NCI-H2171 treated with DMSO at 0.1 percent for 48 hours (cell line): ENCODE measurements around the gene TMEM255B.

Experiments used
- DNase-seq: peaks from one replicate; lab custom pipeline; 2025; lab: John Stamatoyannopoulos, UW

The TMEM255B gene

DNA sequence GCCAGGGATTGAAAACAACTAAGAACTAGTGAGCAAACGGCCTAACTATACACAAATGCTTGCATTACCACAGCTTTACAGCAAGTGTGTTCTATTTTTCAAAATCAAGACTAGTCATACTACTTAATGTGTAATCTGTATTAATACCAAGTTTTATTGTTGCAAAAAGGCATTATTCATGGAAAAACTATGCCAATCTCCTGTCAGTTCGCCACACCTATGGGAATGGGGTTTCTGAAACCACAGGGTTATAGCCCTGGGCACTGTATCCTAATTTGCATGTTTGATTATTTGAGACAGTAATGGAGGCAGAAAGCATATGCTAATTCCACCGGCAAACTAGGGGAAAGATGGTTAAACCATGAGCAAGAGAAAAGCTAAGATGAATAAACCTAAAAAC lies 90.5 kb downstream of the TMEM255B start:
- DNase-seq, result no peak

DNA sequence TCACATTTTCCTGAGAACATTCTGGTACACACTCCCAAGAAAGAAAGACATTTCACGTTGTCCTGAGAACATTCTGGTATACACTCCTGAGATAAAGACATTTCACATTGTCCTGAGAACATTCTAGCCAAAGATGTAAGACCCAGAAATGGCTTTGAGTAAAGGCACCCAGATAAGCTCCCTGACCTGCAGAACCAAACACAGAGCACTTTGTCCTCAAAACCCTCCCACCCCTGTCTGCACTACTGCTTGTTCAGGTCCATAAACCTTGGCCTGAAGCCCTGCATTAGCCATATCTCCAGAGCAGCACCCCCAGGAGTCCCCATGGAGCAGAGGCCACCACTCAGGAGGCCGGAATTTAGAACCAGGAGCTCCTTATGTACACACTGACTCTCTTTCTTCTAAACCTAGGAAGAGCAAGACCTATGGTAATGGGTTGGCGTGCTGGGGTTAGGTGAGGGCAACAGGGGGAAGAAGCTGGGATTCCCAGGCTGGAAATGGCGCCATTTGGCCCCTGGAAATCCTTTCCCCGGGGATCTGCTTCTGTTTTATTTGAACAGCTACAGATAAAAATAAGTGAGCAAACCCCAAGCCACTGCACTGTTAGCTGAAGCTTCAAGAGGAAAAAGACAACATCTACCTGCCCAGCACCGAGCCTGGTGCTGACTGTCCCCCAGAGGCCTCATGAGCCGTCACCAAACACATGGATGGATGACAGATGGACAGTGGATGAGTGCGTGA lies 91.1 kb downstream of the TMEM255B start:
- DNase-seq, result no peak

DNA sequence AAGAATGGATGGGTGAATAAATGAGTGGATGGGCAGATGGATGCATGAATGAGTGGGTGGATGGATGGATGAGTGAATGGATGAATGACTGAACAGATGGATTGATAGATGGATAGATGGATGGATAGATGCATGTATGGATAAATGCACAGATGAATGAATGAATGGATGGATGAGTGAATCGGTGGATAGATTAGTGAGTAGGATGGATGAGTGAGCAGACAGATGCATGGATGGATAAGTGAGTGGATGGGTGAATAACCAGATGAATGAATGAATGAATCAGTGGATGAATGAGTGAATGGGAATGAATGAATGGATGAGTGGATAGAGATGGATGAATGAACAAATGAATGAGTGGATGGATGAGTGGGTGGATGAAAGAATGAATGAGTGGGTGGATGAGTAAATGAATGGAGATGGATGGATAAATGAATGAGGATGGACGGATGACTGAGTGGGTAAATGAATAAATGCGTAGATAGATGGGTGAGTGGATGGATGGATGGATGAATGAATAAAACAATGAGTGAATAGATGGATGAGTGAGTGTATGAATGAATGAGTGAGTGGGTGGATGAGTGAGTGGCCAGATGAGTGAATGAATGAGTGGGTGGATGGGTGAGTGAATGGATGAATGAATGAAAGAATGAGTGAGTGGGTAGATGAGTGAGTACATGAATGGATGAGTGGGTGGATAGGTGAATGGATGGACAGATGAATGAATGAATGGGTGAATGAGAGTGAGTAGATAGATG lies 91.9 kb downstream of the TMEM255B start:
- DNase-seq, result no peak

DNA sequence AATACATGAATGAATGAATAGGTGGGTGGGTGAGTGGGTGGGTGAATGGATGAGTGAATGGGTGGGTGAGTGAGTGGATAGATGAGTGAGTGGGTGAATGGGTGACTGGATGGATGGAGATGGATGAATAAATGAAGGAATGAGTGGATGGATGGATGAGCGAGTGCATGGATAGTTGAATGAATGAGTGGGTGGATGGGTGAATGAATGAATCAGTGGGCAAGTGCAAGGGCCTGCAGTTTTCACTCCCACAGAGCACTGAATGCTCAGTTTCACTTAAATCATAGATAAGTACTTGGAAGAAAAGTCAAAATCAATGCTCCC lies 92.4 kb downstream of the TMEM255B start:
- DNase-seq, result no peak

DNA sequence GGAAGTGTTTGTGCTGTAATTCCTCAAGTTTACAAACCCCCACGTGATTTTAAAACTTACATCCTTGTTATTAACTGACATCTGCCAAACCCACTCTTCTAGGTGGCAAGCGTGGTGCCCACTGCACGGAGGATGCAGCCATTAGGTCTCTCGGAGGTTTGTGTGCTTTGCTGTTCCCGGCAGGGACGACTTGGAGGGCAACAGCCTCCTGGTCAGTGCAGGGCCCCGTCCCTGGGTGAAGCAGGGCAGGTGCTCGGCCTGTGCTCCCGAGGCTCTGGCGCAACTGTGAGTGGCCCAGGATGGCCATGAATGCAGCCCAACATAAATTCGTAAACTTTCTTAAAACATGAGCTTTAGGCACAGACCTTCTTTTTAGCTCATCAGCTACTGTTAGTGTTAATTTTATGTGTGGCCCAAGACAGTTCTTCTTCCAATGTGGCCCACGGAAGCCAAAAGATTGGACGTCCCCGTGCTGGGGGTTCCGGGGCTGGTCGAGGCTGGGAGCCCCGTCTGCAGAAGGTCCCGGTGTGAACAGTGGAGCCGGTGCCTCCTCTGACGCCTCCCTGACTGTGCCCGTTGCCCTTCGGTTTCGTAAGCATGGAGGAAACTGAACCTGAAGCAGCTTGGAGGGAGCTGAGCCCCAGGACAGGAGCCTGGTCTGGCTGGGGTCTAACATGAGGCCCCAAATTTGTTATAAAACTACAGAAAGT lies 93.0 kb downstream of the TMEM255B start:
- DNase-seq, result no peak

DNA sequence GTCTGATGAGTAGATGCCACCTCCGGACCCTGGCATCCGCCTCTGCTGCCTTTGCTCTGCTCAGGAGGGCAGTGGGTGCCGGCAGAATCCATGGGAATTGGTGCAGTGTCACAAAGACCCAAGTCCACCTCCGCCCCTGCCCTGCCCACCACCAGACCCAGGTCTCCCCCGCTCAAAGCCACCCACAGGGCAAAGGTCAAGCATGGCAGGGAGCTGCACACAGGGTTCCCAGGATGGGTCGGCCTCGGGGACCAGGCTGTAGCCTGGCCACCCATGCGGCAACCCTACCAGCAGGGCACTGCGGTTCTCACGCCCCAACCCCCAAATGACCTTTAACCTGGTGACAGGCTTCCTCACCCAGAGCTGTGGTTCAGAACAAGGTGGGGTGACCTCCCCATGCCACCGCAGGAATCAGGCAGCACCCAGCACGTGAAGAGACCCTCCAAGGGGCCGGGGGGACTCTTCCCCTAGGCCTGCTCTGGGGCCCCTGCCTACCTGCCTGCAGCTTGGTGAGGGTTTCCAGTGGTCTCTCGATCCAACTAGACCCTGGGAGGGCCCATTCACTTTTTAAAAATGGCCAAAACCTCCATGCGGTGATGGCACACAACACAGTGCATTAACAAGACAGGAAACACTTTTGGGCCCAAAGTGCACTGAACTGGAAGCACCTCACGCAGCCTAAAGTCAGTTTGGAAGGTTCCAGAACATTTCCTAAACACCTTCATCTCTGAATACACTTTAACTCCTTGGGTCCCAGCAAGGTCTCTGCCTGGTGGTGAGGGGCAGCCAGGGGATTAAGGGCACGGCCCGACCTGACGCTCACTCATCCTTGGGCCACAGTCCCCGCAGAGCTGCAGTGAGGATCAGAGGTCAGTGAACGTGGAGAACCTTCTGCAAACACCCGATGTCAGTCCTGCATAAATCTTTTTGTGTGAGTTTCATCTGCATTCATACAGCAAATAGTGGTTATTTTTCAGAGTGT lies 93.8 kb downstream of the TMEM255B start:
- no peak for DNase-seq

DNA sequence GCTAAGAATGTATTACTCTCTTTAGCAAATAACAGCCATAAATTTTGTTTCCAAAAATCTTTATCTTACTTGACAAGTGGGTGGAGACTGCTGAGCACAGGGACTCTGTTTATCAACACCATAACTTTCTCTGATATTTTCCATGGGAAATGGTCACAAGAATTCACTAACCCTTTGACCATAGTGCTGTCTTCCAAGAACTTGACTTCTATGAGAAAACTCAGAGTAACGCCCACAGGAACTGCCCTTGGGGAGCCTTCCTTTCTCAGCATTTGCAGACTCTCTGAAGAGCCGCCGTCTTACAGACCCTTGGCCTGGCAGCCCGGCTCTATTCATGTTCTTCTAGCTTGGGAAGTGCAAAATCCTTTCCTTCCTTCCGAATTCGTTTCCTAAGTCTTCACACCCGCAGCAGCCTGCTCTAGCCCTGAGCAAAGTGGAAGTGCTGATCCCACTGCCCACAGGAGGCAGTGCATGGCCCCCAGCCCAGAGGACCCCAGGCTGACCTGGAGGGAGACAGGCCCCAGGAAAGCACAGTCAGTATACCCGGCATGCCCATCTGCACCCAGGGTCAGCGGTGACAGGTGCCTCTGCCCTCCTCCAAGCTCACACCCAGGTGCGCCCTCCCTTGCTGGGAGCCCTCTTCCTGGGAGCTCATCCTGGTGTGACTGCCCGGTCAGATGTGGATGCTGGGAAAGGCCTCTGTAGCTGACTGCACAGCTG lies 94.7 kb downstream of the TMEM255B start:
- DNase-seq, result no peak

DNA sequence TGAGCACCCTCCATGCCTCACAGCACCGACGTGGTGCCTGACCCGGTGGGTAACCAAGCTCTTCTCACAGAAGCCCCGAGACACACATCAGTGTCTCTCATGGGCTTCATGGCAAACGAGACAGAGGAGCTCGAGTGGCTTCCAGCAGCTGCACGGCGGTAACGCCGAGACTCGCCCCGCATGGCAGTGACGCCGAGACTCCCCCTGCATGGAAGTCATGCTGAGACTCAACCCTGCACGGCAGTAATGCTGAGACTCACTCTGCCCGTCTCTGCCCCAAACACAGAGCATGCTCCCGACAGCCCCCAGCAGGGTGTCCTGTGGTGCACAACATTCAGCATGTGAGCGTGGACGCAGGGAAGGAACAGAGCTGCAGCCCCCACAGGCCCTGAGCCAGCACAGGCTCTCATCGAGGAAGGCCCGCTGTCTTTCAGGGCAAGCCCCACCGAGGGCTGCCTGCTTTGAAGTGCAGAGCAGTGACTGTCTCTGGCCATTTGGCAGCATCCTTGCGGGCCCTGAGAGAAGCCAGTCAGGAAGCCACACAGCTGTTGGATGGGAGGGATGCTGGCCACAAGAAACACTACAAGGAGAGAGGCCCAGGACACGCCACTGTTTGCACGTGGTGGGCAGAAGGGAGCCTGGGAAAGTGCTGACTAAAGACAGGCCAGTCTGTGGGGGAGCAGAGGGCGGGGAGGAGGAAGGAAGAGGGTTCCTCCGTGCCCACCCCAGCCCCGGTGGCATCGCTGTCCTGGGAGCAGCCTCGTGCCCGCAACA lies 95.4 kb downstream of the TMEM255B start:
- no peak for DNase-seq

DNA sequence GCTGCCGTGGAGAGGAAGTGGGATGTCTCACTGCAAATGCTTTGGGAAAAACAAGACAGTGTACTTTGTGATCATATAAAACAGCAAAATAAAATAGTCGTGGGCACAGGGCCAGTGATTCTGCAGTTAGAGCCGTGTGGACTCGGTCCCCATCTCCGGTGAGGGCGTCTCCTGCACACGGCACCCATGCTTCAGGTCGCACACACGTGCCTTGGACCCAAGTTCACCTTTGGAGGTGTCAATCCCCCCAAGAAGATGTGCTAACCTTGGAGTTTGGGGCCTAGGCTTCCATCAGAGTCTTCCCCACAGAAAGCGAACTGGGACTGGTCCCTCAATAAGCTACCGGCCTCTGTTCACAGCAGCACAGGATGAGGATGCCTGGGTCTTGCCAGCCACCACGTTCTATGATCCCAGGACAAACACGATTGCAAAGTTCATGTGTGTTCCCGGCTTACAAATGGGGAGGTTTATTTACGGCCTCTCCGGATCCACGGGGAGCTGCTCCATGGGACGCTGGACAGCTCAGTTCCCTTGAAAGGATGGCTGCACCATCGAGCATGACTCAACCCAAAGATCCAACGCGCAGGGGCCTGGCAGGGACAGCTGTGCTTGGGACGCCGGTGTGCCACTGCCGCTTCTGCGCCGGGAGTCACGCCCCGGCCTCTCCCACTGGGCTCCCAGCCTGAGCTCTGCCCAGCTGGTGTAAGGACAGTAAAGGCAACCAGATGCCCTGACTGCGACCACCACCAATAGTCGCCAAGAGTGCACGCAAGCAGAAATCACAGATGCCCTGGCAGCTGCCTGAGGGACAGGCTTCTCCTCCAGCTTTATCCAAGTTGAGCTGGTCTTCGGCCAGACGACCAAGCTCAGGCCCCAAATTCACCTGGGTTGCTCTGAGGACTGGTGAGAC lies 96.2 kb downstream of the TMEM255B start:
- DNase-seq, result no peak

DNA sequence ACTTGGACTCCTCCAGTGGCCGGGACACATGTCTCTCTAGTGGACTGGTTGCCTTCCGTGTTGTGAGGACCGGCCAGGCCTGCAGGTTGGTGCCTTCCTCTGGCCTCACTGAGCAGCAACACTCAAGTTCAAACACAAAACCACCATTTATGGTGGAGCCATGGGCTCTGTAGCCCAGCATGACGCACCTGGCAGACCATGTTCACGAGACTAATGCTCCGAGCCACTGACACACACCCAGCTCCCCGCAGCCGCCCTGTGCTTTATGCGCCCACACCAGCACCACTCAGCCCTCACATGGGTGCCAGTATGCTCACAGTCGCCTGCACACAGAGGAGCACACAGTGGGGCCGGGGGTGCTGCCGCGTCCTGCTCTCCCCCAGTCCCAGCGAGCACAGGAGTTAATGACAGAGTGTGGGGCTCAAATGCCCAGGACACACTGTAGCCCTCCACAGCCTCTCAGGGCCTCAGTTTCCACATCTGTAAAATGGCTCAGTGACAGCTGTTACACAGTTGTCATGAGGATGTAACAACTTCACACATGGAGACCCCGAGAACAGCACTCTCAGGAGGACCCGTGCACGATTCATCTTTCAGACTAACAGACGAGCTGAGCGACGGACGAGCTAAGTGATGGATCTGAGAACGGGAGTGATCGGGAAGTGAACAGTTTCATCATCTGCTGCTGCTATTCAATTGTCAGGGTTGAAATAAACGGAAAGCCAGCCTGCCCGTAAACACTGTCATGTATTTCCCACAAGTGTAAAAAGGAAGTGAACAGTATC lies 97.1 kb downstream of the TMEM255B start:
- DNase-seq, result no peak

DNA sequence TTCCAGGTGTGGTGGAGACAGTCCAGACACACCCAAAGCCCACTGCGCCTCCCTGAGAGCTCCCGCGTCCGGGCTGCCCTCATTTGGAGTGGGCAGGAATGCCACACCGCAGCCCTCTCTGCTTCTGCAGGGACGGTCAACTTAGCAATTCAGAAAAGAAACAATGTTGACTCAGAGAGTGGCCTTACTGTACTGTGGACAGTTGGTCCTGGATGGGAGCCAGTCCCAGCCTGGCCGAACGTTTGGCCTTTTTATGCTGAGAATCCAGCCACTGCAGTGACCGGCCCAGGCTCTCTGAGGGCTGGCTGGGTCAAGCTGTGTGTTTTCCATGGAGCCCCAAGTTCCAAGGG lies 97.7 kb downstream of the TMEM255B start:
- no peak for DNase-seq

DNA sequence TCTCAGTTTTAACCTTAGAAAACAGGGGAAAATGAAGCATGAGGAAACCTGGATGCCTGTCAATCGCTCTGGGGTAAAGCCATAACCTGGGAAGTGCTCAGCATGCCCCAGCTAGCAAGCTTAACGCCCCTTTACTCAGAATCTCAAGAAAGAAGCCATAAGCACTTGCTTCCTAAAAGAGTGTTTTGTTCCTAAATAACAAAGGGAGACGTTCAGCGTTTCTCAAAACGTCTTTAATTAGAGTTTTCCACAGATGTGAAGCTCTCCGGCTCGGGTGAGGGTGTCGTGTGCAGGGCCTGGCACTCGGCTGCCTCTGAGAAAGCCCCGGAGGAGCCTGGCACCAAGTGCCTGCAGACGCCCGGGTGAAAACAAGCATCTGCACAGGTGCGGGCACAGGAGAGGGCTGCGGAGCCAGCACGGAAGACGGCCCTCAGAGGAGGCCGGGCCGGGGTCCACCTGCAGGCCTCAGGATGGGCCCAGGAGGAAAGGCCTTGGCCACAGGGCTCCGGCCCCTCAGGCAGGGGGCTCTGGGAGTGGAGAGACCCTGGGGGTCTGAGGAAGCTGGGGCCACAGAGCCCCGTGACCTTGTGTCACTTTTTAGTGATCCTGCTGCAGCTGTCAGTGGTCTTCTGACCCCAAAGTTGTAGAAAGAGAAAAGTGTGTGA lies 98.6 kb downstream of the TMEM255B start:
- no peak for DNase-seq

DNA sequence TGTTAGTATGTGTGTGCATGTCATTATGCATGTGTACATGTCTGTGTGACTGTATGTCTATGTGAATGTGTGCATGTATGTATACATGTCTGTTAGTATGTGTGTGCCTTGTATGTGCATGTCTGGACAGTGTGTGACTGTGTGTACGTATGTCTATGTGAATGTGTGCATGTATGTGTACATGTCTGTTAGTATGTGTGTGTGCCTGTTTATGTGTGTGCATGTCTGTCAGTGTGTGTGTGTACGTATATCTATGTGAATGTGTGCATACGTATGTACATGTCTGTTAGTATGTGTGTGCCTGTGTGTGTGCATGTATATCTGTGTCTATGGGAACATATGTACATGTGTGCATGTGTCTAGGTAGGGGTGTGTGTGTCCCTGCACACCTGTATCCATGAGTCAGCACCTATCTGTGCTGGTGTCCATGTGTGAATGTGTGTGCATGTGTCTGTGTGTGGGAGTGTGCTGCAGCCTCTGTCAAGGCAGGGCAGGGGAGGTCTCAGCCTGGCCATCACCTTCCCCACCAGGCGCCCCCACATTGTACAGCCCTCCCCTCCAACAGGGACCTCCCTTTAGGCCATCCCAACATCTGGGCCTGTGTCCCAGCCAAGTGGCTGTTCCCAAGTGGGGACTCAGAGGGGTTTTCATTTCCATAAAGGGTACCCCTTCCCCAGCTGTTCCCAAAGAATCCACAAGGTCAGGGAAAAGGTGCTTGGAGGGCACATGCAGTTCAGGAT lies 100.5 kb downstream of the TMEM255B start:
- DNase-seq, result no peak

DNA sequence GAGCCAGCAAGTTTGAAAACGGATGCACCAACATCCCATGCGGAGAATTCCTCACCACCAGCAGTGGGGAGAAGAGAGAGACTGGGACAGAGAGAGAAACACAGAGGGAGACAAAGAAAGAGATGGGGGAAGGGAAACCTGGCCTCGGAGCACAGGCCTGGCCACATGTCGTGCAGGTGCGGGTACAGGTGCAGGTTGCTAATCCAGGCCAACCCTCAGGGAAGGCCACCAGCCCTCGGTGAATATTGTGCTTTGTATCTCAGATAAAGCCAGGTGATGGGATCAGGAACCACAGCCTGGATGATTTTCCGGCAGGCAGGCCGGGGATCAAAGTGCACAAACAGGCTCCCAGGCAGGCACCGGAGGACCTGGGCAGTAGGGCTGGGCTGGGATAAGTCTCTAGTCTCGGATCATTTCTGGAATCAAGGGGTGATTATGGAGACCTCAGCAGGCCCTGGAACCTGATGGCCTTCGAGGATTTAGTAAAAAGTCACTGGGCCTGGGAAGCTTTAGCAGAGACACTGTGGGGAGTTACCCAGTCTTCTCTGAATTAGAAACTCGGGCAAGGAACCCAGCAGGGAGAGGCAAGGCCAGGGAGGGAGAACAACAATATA lies 101.1 kb downstream of the TMEM255B start:
- no peak for DNase-seq

DNA sequence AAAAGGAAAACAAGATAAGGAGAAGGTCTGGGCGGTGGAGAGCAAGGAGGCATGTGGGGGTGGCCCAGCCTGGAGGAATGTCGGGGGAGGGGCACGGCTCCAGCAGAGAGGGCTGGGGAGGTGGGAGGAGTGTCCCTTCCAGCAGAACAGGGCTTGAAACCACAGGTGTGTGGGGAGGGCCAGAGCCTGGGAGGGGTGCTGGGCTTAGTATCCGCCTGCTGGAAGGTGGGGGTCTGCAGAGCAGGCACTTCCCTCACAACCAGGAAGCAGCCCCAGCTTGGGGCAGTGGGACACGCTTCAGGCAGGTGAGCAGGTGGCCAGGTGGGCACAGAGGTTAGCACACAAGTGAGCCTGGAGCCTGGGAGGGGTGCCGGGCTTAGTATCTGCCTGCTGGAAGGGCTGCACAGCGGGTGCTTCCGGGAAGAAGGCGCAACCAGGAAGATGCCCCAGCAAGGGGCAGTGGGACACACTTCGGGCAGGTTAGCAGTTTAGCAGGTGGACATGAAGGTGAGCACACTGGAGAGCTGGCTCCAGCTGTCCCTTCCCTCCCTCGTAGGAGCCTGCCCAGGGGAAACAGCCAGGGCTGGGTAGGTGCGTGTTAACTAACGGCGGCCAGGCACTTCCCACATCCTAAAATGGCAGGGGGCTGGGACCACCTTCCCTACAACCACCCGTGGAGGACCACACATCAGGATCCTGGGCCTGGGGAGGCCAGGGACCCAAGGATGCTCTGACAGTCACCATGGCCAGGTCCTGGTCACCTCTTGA lies 101.8 kb downstream of the TMEM255B start:
- DNase-seq, result no peak

DNA sequence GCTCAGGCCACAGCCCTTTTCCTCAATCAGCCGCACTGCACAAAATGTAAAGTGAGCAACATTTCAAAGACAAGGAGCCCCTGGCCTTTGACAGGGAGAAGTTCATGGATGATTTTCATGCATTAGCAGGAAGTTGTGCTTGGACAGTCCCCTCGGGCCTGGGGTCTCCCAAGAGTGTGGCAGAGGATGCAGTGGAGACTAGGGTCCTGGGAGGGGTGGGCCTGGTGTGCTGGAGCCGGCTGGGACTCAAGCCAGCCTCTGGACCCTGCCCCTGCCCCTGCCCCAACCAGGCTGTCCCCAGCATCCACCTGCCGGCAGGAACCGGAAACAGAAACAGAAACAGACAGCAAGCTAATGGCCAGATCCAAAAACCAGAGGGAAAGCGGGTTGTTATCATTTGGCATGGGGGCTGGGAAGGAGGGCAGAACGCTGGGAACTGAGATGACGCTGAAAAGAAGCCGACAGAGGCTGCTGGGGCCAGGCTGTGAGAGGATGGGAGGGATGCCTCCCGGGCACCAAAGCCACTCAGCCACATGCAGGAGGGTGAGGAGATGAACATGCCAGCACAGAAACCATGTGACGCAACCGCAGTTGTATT lies 102.5 kb downstream of the TMEM255B start:
- DNase-seq, result no peak
